Measurements from ENCODE around the gene CLIP2. TPM values are rescaled to one million over a fixed set of nuclear protein-coding genes. Genes with fewer than 3 reads are reported as not detected.
"Not testable (repeated sequence)": the region's sequence is repeated elsewhere in the genome, so short reads cannot be mapped to it uniquely, and the experiment has no call there.

CLIP2 gene
- total RNA-seq, 1 experiment from 2014 or later = 37.9 TPM

DNA sequence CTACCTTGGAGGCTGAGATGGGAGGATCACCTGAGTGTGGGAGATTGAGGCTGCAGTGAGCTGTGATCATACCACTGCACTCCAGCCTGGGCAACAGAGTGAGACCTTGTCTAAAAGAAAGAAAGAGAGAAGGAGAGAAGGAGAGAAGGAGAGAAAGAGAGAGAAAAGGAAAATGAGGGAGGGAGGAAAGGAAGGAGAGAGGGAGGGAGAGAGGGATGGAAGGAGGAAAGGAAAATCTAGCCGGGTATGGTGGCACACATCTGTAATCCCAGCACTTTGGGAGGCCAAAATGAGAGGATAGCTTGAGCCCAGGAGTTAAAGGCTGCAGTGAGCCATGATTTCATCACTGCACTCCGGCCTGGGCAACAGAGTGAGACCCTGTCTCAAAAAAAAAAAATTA lies 121.6 kb downstream of the CLIP2 start:
- CTCF ChIA-PET = no interaction called here
- H3K9me2 ChIP-seq (ENCODE audit: insufficient read depth) = no peaks in the 10 kb centered on the region
- H3K36me3 ChIP-seq (ENCODE audit: low read depth) = no peaks in the 10 kb centered on the region
- no TSS peak for BruUV-seq (replicated peaks)
- no peak overlapping the region for H2AFZ ChIP-seq
- DNase-seq = no peak
- TF ChIP-seq EZH2 (IDR thresholded peaks at IDR 0.05; ENCODE audit: low read depth) = no peak
- TF ChIP-seq, protein P1, sequence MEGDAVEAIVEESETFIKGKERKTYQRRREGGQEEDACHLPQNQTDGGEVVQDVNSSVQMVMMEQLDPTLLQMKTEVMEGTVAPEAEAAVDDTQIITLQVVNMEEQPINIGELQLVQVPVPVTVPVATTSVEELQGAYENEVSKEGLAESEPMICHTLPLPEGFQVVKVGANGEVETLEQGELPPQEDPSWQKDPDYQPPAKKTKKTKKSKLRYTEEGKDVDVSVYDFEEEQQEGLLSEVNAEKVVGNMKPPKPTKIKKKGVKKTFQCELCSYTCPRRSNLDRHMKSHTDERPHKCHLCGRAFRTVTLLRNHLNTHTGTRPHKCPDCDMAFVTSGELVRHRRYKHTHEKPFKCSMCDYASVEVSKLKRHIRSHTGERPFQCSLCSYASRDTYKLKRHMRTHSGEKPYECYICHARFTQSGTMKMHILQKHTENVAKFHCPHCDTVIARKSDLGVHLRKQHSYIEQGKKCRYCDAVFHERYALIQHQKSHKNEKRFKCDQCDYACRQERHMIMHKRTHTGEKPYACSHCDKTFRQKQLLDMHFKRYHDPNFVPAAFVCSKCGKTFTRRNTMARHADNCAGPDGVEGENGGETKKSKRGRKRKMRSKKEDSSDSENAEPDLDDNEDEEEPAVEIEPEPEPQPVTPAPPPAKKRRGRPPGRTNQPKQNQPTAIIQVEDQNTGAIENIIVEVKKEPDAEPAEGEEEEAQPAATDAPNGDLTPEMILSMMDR (conservative IDR thresholded peaks at IDR 0.05) = no peak
- no peaks in the 10 kb centered on the region for H3K9me3 ChIP-seq (ENCODE audit: insufficient read depth, low read depth)
- POLR2A ChIA-PET (ENCODE audit: unreplicated experiment) = no interaction called here
- H3K79me2 ChIP-seq (ENCODE audit: low read depth) = no peaks in the 10 kb centered on the region
- H3K27ac ChIP-seq = no peak overlapping the region
- H3K4me1 ChIP-seq (replicated peaks; ENCODE audit: insufficient read depth) = no peaks in the 10 kb centered on the region
- no peaks in the 10 kb centered on the region for H3K27me3 ChIP-seq (ENCODE audit: insufficient read depth, low read depth)
- H3F3A ChIP-seq (ENCODE audit: insufficient read depth, low read depth) = 0 out of 2 replicates have a peak, but pooled peaks cover 5% of the 10 kb centered on the region
- no peak overlapping the region for H3K4me3 ChIP-seq
- intact Hi-C loops (cut with micrococcal nuclease; ENCODE audit: unreplicated experiment) = loop anchor here (10.0 kb wide), 1 partner anchor 64 kb away; no protein-coding TSS in a partner anchor
- no peak overlapping the region for H3K4me2 ChIP-seq
- H4K20me1 ChIP-seq (ENCODE audit: insufficient read depth) = no peaks in the 10 kb centered on the region

DNA sequence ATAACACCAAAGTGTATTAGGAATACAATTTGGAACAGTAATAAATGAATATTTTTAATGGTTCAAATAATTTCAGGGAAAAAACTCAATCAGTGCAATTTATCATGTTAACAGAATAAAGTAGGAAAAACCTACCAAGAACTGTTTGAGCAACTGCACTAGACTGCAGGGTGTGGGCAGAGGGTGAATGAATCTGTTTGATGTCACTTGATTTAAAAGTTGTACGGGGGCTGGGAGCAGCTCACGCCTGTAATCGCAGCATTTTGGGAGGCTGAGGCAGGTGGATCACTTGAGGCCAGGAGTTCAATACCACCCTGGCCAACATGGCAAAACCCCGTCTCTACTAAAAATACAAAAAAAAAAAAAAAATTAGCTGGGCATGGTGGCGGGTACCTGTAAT lies 122.4 kb downstream of the CLIP2 start:
- H3K27me3 ChIP-seq (ENCODE audit: insufficient read depth, low read depth); H4K20me1 ChIP-seq (ENCODE audit: insufficient read depth); H3F3A ChIP-seq (ENCODE audit: insufficient read depth, low read depth); H3K79me2 ChIP-seq (ENCODE audit: low read depth); H2AFZ ChIP-seq; H3K4me2 ChIP-seq; H3K9me3 ChIP-seq (ENCODE audit: insufficient read depth, low read depth); H3K4me3 ChIP-seq; H3K36me3 ChIP-seq (ENCODE audit: low read depth); H3K27ac ChIP-seq; BruUV-seq (replicated peaks); H3K4me1 ChIP-seq (replicated peaks; ENCODE audit: insufficient read depth); DNase-seq; H3K9me2 ChIP-seq (ENCODE audit: insufficient read depth): not testable (repeated sequence)
- ChIA-PET CTCF (interaction anchor here (0.6 kb wide), 1 partner anchor 175 kb away, joined by 4 read pairs; no protein-coding TSS in a partner anchor), POLR2A (ENCODE audit: unreplicated experiment) (interaction anchor here (0.6 kb wide), 1 partner anchor 370 kb away, joined by 20 read pairs; no protein-coding TSS in a partner anchor)
- intact Hi-C loops (cut with micrococcal nuclease; ENCODE audit: unreplicated experiment) = loop anchor here (10.0 kb wide), 1 partner anchor 63 kb away; no protein-coding TSS in a partner anchor

DNA sequence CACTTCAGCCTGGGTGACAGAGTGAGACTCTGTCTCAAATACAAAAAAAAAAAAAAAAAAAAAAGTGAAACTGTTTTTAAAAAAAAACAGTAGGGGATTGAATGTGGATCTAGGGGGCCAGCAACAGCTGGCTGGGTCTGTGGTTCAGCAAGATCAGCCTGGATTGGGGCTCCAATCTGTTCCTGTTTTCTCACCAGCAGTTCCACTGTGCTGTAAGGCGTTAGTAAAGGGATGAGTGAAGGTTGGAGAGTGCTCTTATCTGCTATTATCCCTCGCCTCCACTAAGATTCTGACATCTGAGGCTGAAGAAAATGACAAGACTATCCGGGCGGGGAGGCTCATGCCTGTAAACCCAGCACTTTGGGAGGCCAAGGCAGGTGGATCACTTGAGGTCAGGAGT lies 122.8 kb downstream of the CLIP2 start:
- H2AFZ ChIP-seq = no peak overlapping the region
- BruUV-seq (replicated peaks) = no TSS peak
- TF ChIP-seq, protein P1 (conservative IDR thresholded peaks at IDR 0.05) = no peak
- TF ChIP-seq EZH2 (IDR thresholded peaks at IDR 0.05; ENCODE audit: low read depth) = no peak
- no peaks in the 10 kb centered on the region for H3K79me2 ChIP-seq (ENCODE audit: low read depth)
- H3K27me3 ChIP-seq (ENCODE audit: insufficient read depth, low read depth) = no peaks in the 10 kb centered on the region
- intact Hi-C loops (cut with micrococcal nuclease; ENCODE audit: unreplicated experiment) = loop anchor here (10.0 kb wide), 1 partner anchor 63 kb away; no protein-coding TSS in a partner anchor
- no peak for DNase-seq
- no peaks in the 10 kb centered on the region for H4K20me1 ChIP-seq (ENCODE audit: insufficient read depth)
- H3K9me2 ChIP-seq (ENCODE audit: insufficient read depth) = no peaks in the 10 kb centered on the region
- no peaks in the 10 kb centered on the region for H3K36me3 ChIP-seq (ENCODE audit: low read depth)
- POLR2A ChIA-PET (ENCODE audit: unreplicated experiment) = no interaction called here
- no peak overlapping the region for H3K4me3 ChIP-seq
- CTCF ChIA-PET = interaction anchor here (0.6 kb wide), 2 partner anchors 168 to 174 kb away, joined by 4 to 15 read pairs; no protein-coding TSS in a partner anchor
- no peaks in the 10 kb centered on the region for H3K9me3 ChIP-seq (ENCODE audit: insufficient read depth, low read depth)
- H3K4me1 ChIP-seq (replicated peaks; ENCODE audit: insufficient read depth) = no peaks in the 10 kb centered on the region
- H3F3A ChIP-seq (ENCODE audit: insufficient read depth, low read depth) = 0 out of 2 replicates have a peak, but pooled peaks cover 5% of the 10 kb centered on the region
- H3K4me2 ChIP-seq = no peak overlapping the region
- H3K27ac ChIP-seq = no peak overlapping the region

DNA sequence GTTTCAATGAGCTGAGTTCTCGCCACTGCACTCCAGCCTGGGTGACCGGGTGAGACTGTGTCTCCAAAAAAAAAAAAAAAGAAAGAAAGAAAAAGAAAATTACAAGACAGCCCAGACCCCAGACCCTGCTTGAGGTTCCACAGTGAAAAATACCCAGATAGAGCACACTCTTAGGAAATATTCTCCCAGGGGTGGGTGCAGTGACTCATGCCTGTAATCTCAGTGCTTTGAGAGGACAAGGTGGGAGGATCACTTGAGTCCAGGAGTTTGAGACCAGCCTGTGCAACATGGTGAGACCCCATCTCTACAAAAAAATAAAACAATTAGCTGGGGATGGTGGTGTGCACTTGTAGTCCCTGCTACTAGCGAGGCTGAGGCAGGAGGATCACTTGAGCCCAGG lies 123.4 kb downstream of the CLIP2 start:
- no TSS peak for BruUV-seq (replicated peaks)
- CTCF ChIA-PET = interaction anchor here (0.6 kb wide), 1 partner anchor 167 kb away, joined by 15 read pairs; no protein-coding TSS in a partner anchor
- Histone ChIP-seq H2AFZ (no peak overlapping the region), H3K36me3 (ENCODE audit: low read depth) (no peaks in the 10 kb centered on the region), H3K9me3 (ENCODE audit: insufficient read depth, low read depth) (no peaks in the 10 kb centered on the region), H3K79me2 (ENCODE audit: low read depth) (no peaks in the 10 kb centered on the region), H4K20me1 (ENCODE audit: insufficient read depth) (no peaks in the 10 kb centered on the region), H3K27me3 (ENCODE audit: insufficient read depth, low read depth) (no peaks in the 10 kb centered on the region), H3K4me3 (no peak overlapping the region), H3K27ac (no peak overlapping the region), H3K4me2 (no peak overlapping the region), H3F3A (ENCODE audit: insufficient read depth, low read depth) (0 out of 2 replicates have a peak, but pooled peaks cover 5% of the 10 kb centered on the region), H3K9me2 (ENCODE audit: insufficient read depth) (no peaks in the 10 kb centered on the region), H3K4me1 (replicated peaks; ENCODE audit: insufficient read depth) (no peaks in the 10 kb centered on the region)
- POLR2A ChIA-PET (ENCODE audit: unreplicated experiment) = no interaction called here
- TF ChIP-seq, protein P1 (conservative IDR thresholded peaks at IDR 0.05) = no peak
- TF ChIP-seq EZH2 (IDR thresholded peaks at IDR 0.05; ENCODE audit: low read depth) = no peak
- intact Hi-C loops (cut with micrococcal nuclease; ENCODE audit: unreplicated experiment) = loop anchor here (10.0 kb wide), 1 partner anchor 62 kb away; no protein-coding TSS in a partner anchor
- DNase-seq = no peak

DNA sequence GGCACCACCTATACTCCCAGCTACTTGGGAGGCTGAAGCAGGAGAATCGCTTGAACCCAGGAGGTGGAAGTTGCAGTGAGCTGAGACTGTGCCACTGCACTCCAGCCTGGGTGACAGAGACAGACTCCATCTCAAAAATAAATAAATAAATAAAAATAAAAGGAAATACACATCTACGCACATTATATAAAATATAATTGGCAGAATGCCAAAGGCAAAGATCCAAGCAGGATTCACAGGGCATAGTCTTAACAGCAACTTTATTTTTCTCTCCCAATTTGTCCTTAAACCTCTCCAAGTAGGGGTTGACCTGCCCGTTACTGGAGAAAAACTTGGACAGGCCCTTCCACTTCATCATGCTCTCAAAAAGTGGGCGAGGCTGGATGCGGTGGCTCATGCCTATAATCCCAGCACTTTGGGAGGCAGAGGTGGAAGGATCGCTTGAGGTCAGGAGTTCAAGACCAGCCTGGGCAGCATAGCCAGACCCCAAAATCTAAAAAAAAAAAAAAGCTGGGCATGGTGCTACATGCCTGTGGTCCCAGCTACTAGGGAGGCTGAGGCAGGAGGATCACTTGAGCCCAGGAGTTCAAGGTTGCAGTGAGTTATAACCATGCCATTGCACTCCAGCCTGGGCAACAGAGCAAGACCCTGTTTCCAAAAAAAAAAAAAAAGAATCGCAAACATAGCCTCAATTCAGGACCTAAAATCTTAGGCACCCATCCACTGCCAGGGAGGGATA lies 125.6 kb downstream of the CLIP2 start:
- H3K4me2 ChIP-seq; H3K27ac ChIP-seq; BruUV-seq (replicated peaks); DNase-seq; CTCF ChIA-PET; H3K9me3 ChIP-seq (ENCODE audit: insufficient read depth, low read depth); H2AFZ ChIP-seq; H3K4me1 ChIP-seq (replicated peaks; ENCODE audit: insufficient read depth); H3K36me3 ChIP-seq (ENCODE audit: low read depth); POLR2A ChIA-PET (ENCODE audit: unreplicated experiment); H3K79me2 ChIP-seq (ENCODE audit: low read depth); H3K4me3 ChIP-seq; H3K27me3 ChIP-seq (ENCODE audit: insufficient read depth, low read depth); H4K20me1 ChIP-seq (ENCODE audit: insufficient read depth); H3K9me2 ChIP-seq (ENCODE audit: insufficient read depth): not testable (repeated sequence)
- peaks cover 13% of the 10 kb centered on the region; the same call in 1 of the 2 replicates for H3F3A ChIP-seq (ENCODE audit: insufficient read depth, low read depth)
- intact Hi-C loops (cut with micrococcal nuclease; ENCODE audit: unreplicated experiment) = loop anchor here (10.0 kb wide), 1 partner anchor 60 kb away; no protein-coding TSS in a partner anchor

Measured in PC-9 (cell line).